Panc1 (cell line): ENCODE measurements around the gene TBX2. TPM values are rescaled to one million over a fixed set of nuclear protein-coding genes. Genes with fewer than 3 reads are reported as not detected.

Experiments
- ATAC-seq: fragments of 200-7000 bp; cut with Tn5 transposase; 2 replicates; pipeline ENCODE4 v1.9.1; 2020; ENCODE audit warnings: mild to moderate bottlenecking, moderate library complexity
- BruUV-seq: library from RNA; stranded (reverse); fragments of 400-500 nt; replicated peaks from 2 replicates; lab custom pipeline; 2021; lab: Mats Ljungman, UMichigan
- CTCF ChIA-PET: fragments of 300-600 bp; sonication (Branson Sonifier 250); formaldehyde crosslinking; loops from one replicate; lab custom pipeline; 2022; ENCODE audit warnings: antibody characterized with exemption; lab: Charles Lee
- POLR2A ChIA-PET: fragments of 300-600 bp; sonication (Branson Sonifier 250); formaldehyde crosslinking; loops from one replicate; lab custom pipeline; 2022; ENCODE audit warnings: antibody characterized with exemption; lab: Charles Lee
- DNase-seq: peaks from one replicate; pipeline ENCODE4 v3.0.0-alpha.2; 2010; ENCODE audit warnings: low read depth, low spot score
- H3K27ac ChIP-seq: 2 replicates; pipeline ENCODE4 v1.5.1; 2011; ENCODE audit warnings: mild to moderate bottlenecking, low read length, inconsistent platforms
- H3K27me3 ChIP-seq: fragments of 200-500 bp; sonication (Bioruptor generic); 2 replicates; pipeline ENCODE4 v1.6.0; 2014; ENCODE audit warnings: low read length, inconsistent platforms; ENCODE audit not compliant: control insufficient read depth, insufficient read depth
- H3K36me3 ChIP-seq: fragments of 200-500 bp; sonication (Bioruptor generic); 2 replicates; pipeline ENCODE4 v1.5.1; 2014; ENCODE audit warnings: inconsistent platforms, mild to moderate bottlenecking, low read length, moderate library complexity; ENCODE audit not compliant: control insufficient read depth, insufficient read depth
- H3K4me1 ChIP-seq: 2 replicates; pipeline ENCODE4 v1.5.1; 2011; ENCODE audit warnings: inconsistent platforms, mild to moderate bottlenecking, low read length, moderate library complexity; ENCODE audit not compliant: control insufficient read depth, insufficient read depth
- H3K4me3 ChIP-seq, 2 experiments: 2 replicates each; pipeline ENCODE4 v1.5.1; 2011 to 2012; ENCODE audit warnings: low read depth in 2 of 2, low read length in 2 of 2, mild to moderate bottlenecking in 2 of 2, inconsistent platforms in 1 of 2, moderate library complexity in 1 of 2
- H3K9me3 ChIP-seq: fragments of 200-500 bp; sonication (Bioruptor generic); 2 replicates; pipeline ENCODE4 v1.5.1; 2014; ENCODE audit warnings: low read depth, mild to moderate bottlenecking, inconsistent platforms, low read length, moderate library complexity; ENCODE audit not compliant: control insufficient read depth, insufficient read depth
- CTCF ChIP-seq: fragments of 450-650 bp; IDR thresholded peaks from 2 replicates; pipeline ENCODE4 v1.5.1; 2017; ENCODE audit warnings: mild to moderate bottlenecking
- POLR2AphosphoS5 ChIP-seq: IDR thresholded peaks from 2 replicates; pipeline ENCODE4 v1.6.1; 2012; ENCODE audit warnings: mild to moderate bottlenecking, low read depth, low read length, moderate library complexity
- SIN3A ChIP-seq: IDR thresholded peaks from 2 replicates; pipeline ENCODE4 v1.6.1; 2012; ENCODE audit warnings: low read depth, mild to moderate bottlenecking, low read length, moderate library complexity, borderline replicate concordance; ENCODE audit not compliant: insufficient read depth
- TCF7L2 ChIP-seq: IDR thresholded peaks from 2 replicates; pipeline ENCODE4 v1.6.1; 2011; ENCODE audit warnings: mild to moderate bottlenecking, low read depth, low read length, inconsistent platforms
- in situ Hi-C: cut with HindIII; loops from 2 replicates; pipeline ENCODE4 v1.10.0; 2016; ENCODE audit warnings: low sequenced_read_pairs, low pct_unique_long_range_greater_than_20kb
- intact Hi-C: fragments of 100-400 bp; cut with micrococcal nuclease; formaldehyde crosslinking; loops from one replicate; pipeline ENCODE4 v1.10.0; 2022; ENCODE audit not compliant: unreplicated experiment
- total RNA-seq: library from RNA; stranded (reverse); gene quantifications from one replicate; pipeline ENCODE4 v1.2.1, GENCODE V29; 2021; ENCODE audit not compliant: unreplicated experiment
- TF ChIP-seq, protein P1 (sequence below), 2 experiments: IDR thresholded peaks; 2 replicates each; pipeline ENCODE4 v1.6.1; 2011 to 2012; ENCODE audit warnings: low read depth in 2 of 2, control low read depth in 1 of 2, low read length in 1 of 2, mild to moderate bottlenecking in 1 of 2, moderate library complexity in 1 of 2; ENCODE audit not compliant: insufficient read depth in 1 of 2

Gene TBX2
- total RNA-seq, 1 experiment from 2014 or later, result 35.6 TPM

DNA sequence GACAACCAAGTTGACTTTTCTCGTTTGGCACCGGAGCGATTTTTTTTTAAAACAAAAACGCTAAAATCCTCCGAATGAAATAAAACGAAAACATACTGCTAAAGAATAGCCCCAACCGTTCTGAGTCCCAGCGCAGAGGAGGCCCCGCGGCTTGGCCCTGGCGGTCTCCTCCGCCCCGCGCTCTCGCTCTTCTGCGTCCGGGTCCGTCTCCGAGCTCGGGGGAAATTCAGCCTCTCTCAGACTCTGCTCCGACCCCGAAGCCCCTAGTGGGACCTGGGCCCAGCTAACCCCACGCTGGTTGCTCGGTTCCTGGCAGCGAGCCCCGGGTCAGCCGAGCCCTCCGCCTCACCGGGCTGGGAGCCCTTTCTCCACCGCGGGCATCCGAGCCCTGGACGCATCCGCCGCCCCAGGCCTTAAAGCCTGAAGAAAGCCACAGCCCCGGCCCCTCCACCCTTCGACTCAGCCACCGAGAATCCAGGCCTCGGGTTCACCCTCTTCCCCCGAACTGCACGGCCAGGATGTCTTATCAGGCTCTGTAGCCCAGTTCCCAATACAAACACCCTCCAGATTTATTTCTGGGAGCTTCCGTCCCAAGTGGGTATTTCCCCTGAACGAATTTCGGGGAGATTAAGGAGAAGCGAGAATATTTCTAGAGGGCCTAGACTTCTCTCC is 1.2 kb downstream of the TBX2 start:
- CTCF ChIA-PET, result interaction anchor here (0.7 kb wide), 1 partner anchor 150 kb away, joined by 4 read pairs; no protein-coding TSS in a partner anchor
- in situ Hi-C loops, result no loop called here
- no peak for ATAC-seq
- intact Hi-C loops, result no loop called here
- Histone ChIP-seq H3K27ac (peak overlapping the region; percentile 85), H3K4me3 (peak overlapping the region; percentile 55 to 79), H3K27me3 (no peaks in the 10 kb centered on the region), H3K36me3 (no peaks in the 10 kb centered on the region), H3K4me1 (peaks cover 6% of the 10 kb centered on the region; the same call in 1 of the 2 replicates), H3K9me3 (no peaks in the 10 kb centered on the region)
- DNase-seq, result no peak
- POLR2A ChIA-PET, result no interaction called here
- TF ChIP-seq SIN3A (no peak), TCF7L2 (no peak), POLR2AphosphoS5 (no peak), CTCF (no peak)
- TF ChIP-seq, protein P1, sequence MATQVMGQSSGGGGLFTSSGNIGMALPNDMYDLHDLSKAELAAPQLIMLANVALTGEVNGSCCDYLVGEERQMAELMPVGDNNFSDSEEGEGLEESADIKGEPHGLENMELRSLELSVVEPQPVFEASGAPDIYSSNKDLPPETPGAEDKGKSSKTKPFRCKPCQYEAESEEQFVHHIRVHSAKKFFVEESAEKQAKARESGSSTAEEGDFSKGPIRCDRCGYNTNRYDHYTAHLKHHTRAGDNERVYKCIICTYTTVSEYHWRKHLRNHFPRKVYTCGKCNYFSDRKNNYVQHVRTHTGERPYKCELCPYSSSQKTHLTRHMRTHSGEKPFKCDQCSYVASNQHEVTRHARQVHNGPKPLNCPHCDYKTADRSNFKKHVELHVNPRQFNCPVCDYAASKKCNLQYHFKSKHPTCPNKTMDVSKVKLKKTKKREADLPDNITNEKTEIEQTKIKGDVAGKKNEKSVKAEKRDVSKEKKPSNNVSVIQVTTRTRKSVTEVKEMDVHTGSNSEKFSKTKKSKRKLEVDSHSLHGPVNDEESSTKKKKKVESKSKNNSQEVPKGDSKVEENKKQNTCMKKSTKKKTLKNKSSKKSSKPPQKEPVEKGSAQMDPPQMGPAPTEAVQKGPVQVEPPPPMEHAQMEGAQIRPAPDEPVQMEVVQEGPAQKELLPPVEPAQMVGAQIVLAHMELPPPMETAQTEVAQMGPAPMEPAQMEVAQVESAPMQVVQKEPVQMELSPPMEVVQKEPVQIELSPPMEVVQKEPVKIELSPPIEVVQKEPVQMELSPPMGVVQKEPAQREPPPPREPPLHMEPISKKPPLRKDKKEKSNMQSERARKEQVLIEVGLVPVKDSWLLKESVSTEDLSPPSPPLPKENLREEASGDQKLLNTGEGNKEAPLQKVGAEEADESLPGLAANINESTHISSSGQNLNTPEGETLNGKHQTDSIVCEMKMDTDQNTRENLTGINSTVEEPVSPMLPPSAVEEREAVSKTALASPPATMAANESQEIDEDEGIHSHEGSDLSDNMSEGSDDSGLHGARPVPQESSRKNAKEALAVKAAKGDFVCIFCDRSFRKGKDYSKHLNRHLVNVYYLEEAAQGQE (IDR thresholded peaks at IDR 0.05; ENCODE audit: insufficient read depth in 1 of 2, low read depth in 2 of 2, low read length in 1 of 2), result no peak
- TSS peak; percentile 49 for BruUV-seq

- ATAC-seq, result no peak
- Histone ChIP-seq H3K36me3 (no peaks in the 10 kb centered on the region), H3K27ac (peak overlapping the region; percentile 85), H3K4me1 (peaks cover 11% of the 10 kb centered on the region; the same call in 1 of the 2 replicates), H3K9me3 (no peaks in the 10 kb centered on the region), H3K27me3 (no peaks in the 10 kb centered on the region), H3K4me3 (peak overlapping the region; percentile 55 to 79)
- intact Hi-C loops, result no loop called here
- no peak for DNase-seq
- CTCF ChIA-PET, result interaction anchor here (0.5 to 0.6 kb wide), 2 partner anchors 10 to 542 kb away, joined by 3 read pairs; no protein-coding TSS in a partner anchor
- in situ Hi-C loops, result no loop called here
- no peak for TF ChIP-seq TCF7L2
- no TSS peak for BruUV-seq
- POLR2A ChIA-PET, result no interaction called here
These were observed 1.9 kb downstream of the TBX2 start for GRCh38 chr17:61401389-61402072.
